K562 (cell line): ENCODE measurements around the gene FAM228A. TPM values are rescaled to one million over a fixed set of nuclear protein-coding genes. Genes with fewer than 3 reads are reported as not detected.

ENCODE experiments used
- C11orf30 ChIP-seq: fragments of 450-650 bp; IDR thresholded peaks from 2 replicates; pipeline ENCODE4 v1.6.1; 2016; ENCODE audit warnings: low read depth, mild to moderate bottlenecking
- CHD4 ChIP-seq: fragments of 200-600 bp; sonication (generic); IDR thresholded peaks from 3 replicates; pipeline ENCODE4 v1.6.1; 2012; ENCODE audit warnings: low read depth, mild to moderate bottlenecking, mixed read lengths, low read length, inconsistent platforms; ENCODE audit not compliant: insufficient read depth, insufficient replicate concordance, poor library complexity, severe bottlenecking
- CREBBP ChIP-seq: IDR thresholded peaks from one replicate; pipeline ENCODE4 v1.6.1; 2012; ENCODE audit warnings: low read depth, mild to moderate bottlenecking, control low read depth, inconsistent platforms, low read length
- FOXA3 ChIP-seq, 2 experiments: fragments of 450-650 bp in 1 of 2; sonication (generic) in 1 of 2; formaldehyde crosslinking; IDR thresholded peaks in 1 of 2; conservative IDR thresholded peaks in 1 of 2; 2 replicates each; pipeline versions ENCODE4 v1.4.0 to v1.8.0; 2020 to 2022; ENCODE audit warnings: mild to moderate bottlenecking in 2 of 2, missing genetic modification reagents in 1 of 2
- FOXO4 ChIP-seq: fragments of 450-650 bp; formaldehyde crosslinking; IDR thresholded peaks from 2 replicates; pipeline ENCODE4 v1.4.0; 2020; ENCODE audit warnings: mild to moderate bottlenecking, moderate library complexity
- HES1 ChIP-seq: fragments of 450-650 bp; IDR thresholded peaks from 2 replicates; pipeline ENCODE4 v1.6.1; 2016; ENCODE audit warnings: low read depth, mild to moderate bottlenecking, moderate library complexity
- KLF1 ChIP-seq: fragments of 450-650 bp; IDR thresholded peaks from 2 replicates; pipeline ENCODE4 v1.6.1; 2016; ENCODE audit warnings: missing genetic modification characterization, missing compliant biosample characterization
- LEF1 ChIP-seq: fragments of 450-650 bp; IDR thresholded peaks from 2 replicates; pipeline ENCODE4 v1.6.1; 2016; ENCODE audit warnings: mild to moderate bottlenecking
- MEIS2 ChIP-seq: fragments of 450-650 bp; IDR thresholded peaks from 2 replicates; pipeline ENCODE4 v1.6.1; 2014; ENCODE audit warnings: mild to moderate bottlenecking; ENCODE audit not compliant: partially characterized antibody
- MXI1 ChIP-seq: IDR thresholded peaks from 2 replicates; pipeline ENCODE4 v1.6.1; 2011; ENCODE audit warnings: low read depth, mild to moderate bottlenecking, improper control_type of control experiment, low read length
- MYC ChIP-seq, 2 experiments: fragments of 250-450 bp in 1 of 2; sonication (Bioruptor Pico) in 1 of 2; IDR thresholded peaks; 2 replicates each; pipeline versions ENCODE4 v1.5.1 to v1.6.1; 2012 to 2021; ENCODE audit warnings: low read depth in 2 of 2, borderline replicate concordance in 1 of 2, improper control_type of control experiment in 1 of 2, low read length in 1 of 2, mild to moderate bottlenecking in 1 of 2, moderate library complexity in 1 of 2
- SLC30A9 ChIP-seq: fragments of 250-450 bp; sonication (Bioruptor Pico); IDR thresholded peaks from 2 replicates; pipeline ENCODE4 v1.8.0; 2022; ENCODE audit warnings: mild to moderate bottlenecking, moderate library complexity
- SMARCE1 ChIP-seq: fragments of 450-650 bp; IDR thresholded peaks from 2 replicates; pipeline ENCODE4 v1.7.1; 2016; ENCODE audit warnings: mild to moderate bottlenecking
- TBP ChIP-seq: optimal IDR thresholded peaks from 2 replicates; pipeline ENCODE3; 2011; ENCODE audit warnings: low read depth, low read length, improper control_type of control experiment
- TEAD4 ChIP-seq, 2 experiments: sonication (generic) in 1 of 2; formaldehyde crosslinking in 1 of 2; IDR thresholded peaks; 2 replicates each; pipeline versions ENCODE4 v1.6.1 to v1.8.0; 2012 to 2022; ENCODE audit warnings: borderline replicate concordance in 1 of 2, inconsistent platforms in 1 of 2, low read length in 1 of 2, mild to moderate bottlenecking in 1 of 2, missing genetic modification reagents in 1 of 2
- ZC3H11A ChIP-seq: IDR thresholded peaks from 2 replicates; pipeline ENCODE4 v1.6.1; 2012; ENCODE audit warnings: low read depth, low read length, improper control_type of control experiment
- ZNF134 ChIP-seq: fragments of 250-450 bp; sonication (Bioruptor Pico); conservative IDR thresholded peaks from 2 replicates; pipeline ENCODE4 v1.4.0; 2020
- ZNF717 ChIP-seq: fragments of 250-450 bp; sonication (Bioruptor Pico); IDR thresholded peaks from 2 replicates; pipeline ENCODE4 v1.5.0; 2021
- polyA plus RNA-seq, 8 experiments: library from polyadenylated mRNA; depleted of rRNA in 4 of 8; stranded (reverse) in 5 of 8; unstranded in 3 of 8; fragments of >200 nt; fragmentation: Nextera tagmentation in 2 of 8; fragmentation: Illumina TruSeq in 1 of 8; extraction: Ambion mirVana in 2 of 8; extraction: Trizol in 1 of 8; gene quantifications; 2 replicates each; pipeline versions ENCODE4 v1.2.1 to v1.2.3, GENCODE V29; 2011 to 2014; ENCODE audit warnings: inconsistent platforms in 1 of 8, missing spikeins in 1 of 8
- total RNA-seq, 7 experiments: library from RNA; depleted of rRNA in 6 of 7; stranded (reverse); fragments of >200 nt in 6 of 7; fragmentation: Illumina TruSeq in 2 of 7; extraction: Trizol in 2 of 7; gene quantifications; 2 replicates each; pipeline versions ENCODE4 v1.2.1 to v1.2.3, GENCODE V29; 2011 to 2021; ENCODE audit warnings: low replicate concordance in 1 of 7
- TF ChIP-seq, protein P1 (sequence below), 2 experiments: IDR thresholded peaks in 1 of 2; conservative IDR thresholded peaks in 1 of 2; 2 replicates each; pipeline ENCODE4 v1.6.1; 2016; ENCODE audit warnings: low read depth in 2 of 2, mild to moderate bottlenecking in 1 of 2, missing compliant biosample characterization in 1 of 2, missing genetic modification characterization in 1 of 2, moderate library complexity in 1 of 2
- TF ChIP-seq, protein P2 (sequence below): fragments of 450-650 bp; formaldehyde crosslinking; IDR thresholded peaks from 2 replicates; pipeline ENCODE4 v1.4.0; 2022; ENCODE audit warnings: mild to moderate bottlenecking, moderate library complexity

The FAM228A gene
- total and polyA plus RNA-seq, 9 of the 15 experiments (the other 6 are each of a cell fraction or from before 2014, with no cell fraction given), result not detected

DNA sequence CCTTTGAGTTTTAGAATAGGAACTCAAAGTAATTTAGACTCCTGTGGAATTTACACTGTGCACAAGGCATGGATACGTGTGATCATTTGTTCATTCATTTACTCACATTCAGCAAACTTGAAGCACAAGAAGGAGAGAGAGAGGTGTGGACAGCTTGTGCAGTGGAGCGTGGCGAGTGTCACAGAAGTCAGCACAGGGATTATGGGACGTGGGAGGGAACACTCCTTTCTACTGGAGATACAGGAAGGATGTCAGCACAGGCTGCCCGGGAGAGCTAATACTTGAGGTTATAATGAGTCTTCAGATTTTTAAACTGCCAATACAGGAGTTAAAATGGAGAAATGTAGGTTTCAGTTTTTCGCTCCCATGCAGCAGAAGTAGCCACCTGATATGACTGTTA is 7.0 kb downstream of the FAM228A start (continued):
- peak; percentile 92 for TF ChIP-seq MEIS2
- TF ChIP-seq FOXA3 (CRISPR knock-in tag; conservative IDR thresholded peaks at IDR 0.05 in 1 of 2, IDR thresholded peaks at IDR 0.05 in 1 of 2), result no peak
- no peak for TF ChIP-seq CREBBP
- TF ChIP-seq FOXO4 (CRISPR knock-in tag), result no peak
- TF ChIP-seq KLF1 (tag), result no peak
- no peak for TF ChIP-seq MXI1
- no peak for TF ChIP-seq MYC (IDR thresholded peaks at IDR 0.05; ENCODE audit: low read depth, low read length)
- TF ChIP-seq MYC (CRISPR knock-in tag; IDR thresholded peaks at IDR 0.05; ENCODE audit: borderline replicate concordance, low read depth), result no peak
- TF ChIP-seq ZC3H11A, result no peak
- peak; percentile 33; the same call in 1 of the 2 replicates for TF ChIP-seq LEF1
- no peak for TF ChIP-seq ZNF134 (CRISPR knock-in tag)
- TF ChIP-seq, protein P1, sequence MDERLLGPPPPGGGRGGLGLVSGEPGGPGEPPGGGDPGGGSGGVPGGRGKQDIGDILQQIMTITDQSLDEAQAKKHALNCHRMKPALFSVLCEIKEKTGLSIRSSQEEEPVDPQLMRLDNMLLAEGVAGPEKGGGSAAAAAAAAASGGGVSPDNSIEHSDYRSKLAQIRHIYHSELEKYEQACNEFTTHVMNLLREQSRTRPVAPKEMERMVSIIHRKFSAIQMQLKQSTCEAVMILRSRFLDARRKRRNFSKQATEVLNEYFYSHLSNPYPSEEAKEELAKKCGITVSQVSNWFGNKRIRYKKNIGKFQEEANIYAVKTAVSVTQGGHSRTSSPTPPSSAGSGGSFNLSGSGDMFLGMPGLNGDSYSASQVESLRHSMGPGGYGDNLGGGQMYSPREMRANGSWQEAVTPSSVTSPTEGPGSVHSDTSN (CRISPR knock-in tag; IDR thresholded peaks at IDR 0.05; ENCODE audit: low read depth), result no peak
- TF ChIP-seq, protein P1 (tag; conservative IDR thresholded peaks at IDR 0.05; ENCODE audit: low read depth), result peak; percentile 86
- no peak for TF ChIP-seq TBP
- no peak for TF ChIP-seq CHD4
- no peak for TF ChIP-seq ZNF717 (CRISPR knock-in tag)
- TF ChIP-seq, protein P2, sequence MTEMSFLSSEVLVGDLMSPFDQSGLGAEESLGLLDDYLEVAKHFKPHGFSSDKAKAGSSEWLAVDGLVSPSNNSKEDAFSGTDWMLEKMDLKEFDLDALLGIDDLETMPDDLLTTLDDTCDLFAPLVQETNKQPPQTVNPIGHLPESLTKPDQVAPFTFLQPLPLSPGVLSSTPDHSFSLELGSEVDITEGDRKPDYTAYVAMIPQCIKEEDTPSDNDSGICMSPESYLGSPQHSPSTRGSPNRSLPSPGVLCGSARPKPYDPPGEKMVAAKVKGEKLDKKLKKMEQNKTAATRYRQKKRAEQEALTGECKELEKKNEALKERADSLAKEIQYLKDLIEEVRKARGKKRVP (CRISPR knock-in tag), result no peak
- TF ChIP-seq HES1, result peak; percentile 95
- TF ChIP-seq SMARCE1, result 0 out of 2 replicates have a peak, but pooled peaks have one; percentile 21
- peak; percentile 33; the same call in 1 of the 2 replicates for TF ChIP-seq TEAD4 (IDR thresholded peaks at IDR 0.05; ENCODE audit: low read length)
- no peak for TF ChIP-seq TEAD4 (CRISPR knock-in tag; IDR thresholded peaks at IDR 0.05; ENCODE audit: borderline replicate concordance)
- peak; percentile 17; the same call in 1 of the 2 replicates for TF ChIP-seq C11orf30
- TF ChIP-seq SLC30A9, result no peak
